ENCODE measurements around the gene PSEN1.
"Not testable (repeated sequence)": the region's sequence is repeated elsewhere in the genome, so short reads cannot be mapped to it uniquely, and the experiment has no call there.

Gene PSEN1

DNA sequence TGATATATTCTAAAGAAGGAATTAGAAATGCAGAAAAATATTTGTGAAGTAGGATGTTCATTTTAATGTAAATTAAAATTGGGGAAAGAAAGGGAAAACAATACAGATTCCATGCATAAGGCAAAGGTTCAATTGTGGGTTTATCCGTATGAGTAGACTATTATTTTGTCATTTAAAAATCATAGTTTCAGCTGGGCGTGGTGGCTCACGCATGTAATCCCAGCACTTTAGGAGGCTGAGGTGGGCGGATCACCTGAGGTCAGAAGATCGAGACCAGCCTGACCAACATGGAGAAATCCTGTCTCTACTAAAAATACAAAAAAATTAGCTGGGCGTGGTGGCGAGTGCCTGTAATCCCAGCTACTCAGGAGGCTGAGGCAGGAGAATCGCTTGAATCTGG is 44.7 kb downstream of the PSEN1 start:
- H4K8ac ChIP-seq (ENCODE audit: low read depth, low read length); H2AK5ac ChIP-seq (ENCODE audit: low read depth, low read length); H2BK12ac ChIP-seq (ENCODE audit: low read length); H2AFZ ChIP-seq (ENCODE audit: low read length); H2BK15ac ChIP-seq (ENCODE audit: low read length); H3K79me1 ChIP-seq (ENCODE audit: low read depth, low read length); H3K4me3 ChIP-seq (ENCODE audit: low read length in 2 of 2); H4K91ac ChIP-seq (ENCODE audit: low read depth, low read length, poor library complexity); H3K4me2 ChIP-seq (ENCODE audit: insufficient read depth, low read length, poor library complexity, severe bottlenecking); H2BK5ac ChIP-seq (ENCODE audit: low read length); H2BK120ac ChIP-seq (ENCODE audit: low read depth, low read length); H3K23ac ChIP-seq (ENCODE audit: low read depth, low read length, poor library complexity); H3K14ac ChIP-seq (ENCODE audit: low read length); H3K27ac ChIP-seq (replicated peaks; ENCODE audit: low read length); H3K18ac ChIP-seq (ENCODE audit: low read length); H3K9me3 ChIP-seq (replicated peaks in 1 of 2; ENCODE audit: control insufficient read depth in 2 of 2, insufficient read depth in 1 of 2, low read depth in 1 of 2, low read length in 2 of 2); H3K4me1 ChIP-seq (ENCODE audit: control insufficient read depth in 2 of 2, insufficient read depth in 1 of 2, low read depth in 1 of 2, low read length in 2 of 2); DNase-seq (ENCODE audit: low spot score); H3K27me3 ChIP-seq (ENCODE audit: control insufficient read depth in 3 of 3, insufficient read depth in 3 of 3, low read depth in 1 of 3, low read length in 3 of 3); H3K9ac ChIP-seq (ENCODE audit: low read depth, low read length, poor library complexity); H3K4ac ChIP-seq (ENCODE audit: low read length): not testable (repeated sequence)
- WGBS, 2 donors (ENCODE audit: extremely low coverage in 2 of 2, insufficient read length in 2 of 2, insufficient replicate concordance in 1 of 2): no CpG with 5 or more reads among the region's 8 CpGs
- peaks cover 5 to 72% of the 10 kb centered on the region in 2 donors for H3K36me3 ChIP-seq (replicated peaks in 1 of 2; ENCODE audit: control insufficient read depth in 2 of 2, insufficient read depth in 2 of 2, low read length in 2 of 2)

DNA sequence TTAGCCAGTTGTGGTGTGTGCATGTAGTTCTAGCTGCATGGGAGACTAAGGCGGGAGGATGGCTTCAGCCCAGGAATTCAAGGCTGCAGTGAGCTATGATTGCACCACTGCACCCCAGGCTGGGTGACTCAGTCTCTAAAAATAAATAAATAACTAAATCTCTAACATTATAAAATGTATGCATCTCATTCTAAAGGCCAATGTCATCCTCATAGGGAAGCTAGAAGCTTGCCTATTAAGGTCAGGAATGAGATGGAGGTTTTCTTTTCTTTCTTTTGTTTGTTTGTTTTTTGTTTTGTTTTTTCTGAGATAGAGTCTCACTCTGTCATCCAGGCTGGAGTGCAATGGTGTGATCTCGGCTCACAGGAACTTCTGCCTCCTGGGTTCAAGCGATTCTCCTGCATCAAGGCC is 52.2 kb downstream of the PSEN1 start:
- DNase-seq (ENCODE audit: low spot score): no peak
- H3K27ac ChIP-seq (replicated peaks; ENCODE audit: low read length): no peak overlapping the region
- no peak overlapping the region for H3K4me2 ChIP-seq (ENCODE audit: insufficient read depth, low read length, poor library complexity, severe bottlenecking)
- no peak overlapping the region for H3K4ac ChIP-seq (ENCODE audit: low read length)
- no peaks in the 10 kb centered on the region for H3K27me3 ChIP-seq (ENCODE audit: control insufficient read depth in 3 of 3, insufficient read depth in 3 of 3, low read depth in 1 of 3, low read length in 3 of 3)
- H2AK5ac ChIP-seq (ENCODE audit: low read depth, low read length): no peak overlapping the region
- no peak overlapping the region for H2BK12ac ChIP-seq (ENCODE audit: low read length)
- no peak overlapping the region for H2BK120ac ChIP-seq (ENCODE audit: low read depth, low read length)
- no peak overlapping the region for H2BK5ac ChIP-seq (ENCODE audit: low read length)
- no peak overlapping the region for H4K91ac ChIP-seq (ENCODE audit: low read depth, low read length, poor library complexity)
- no peaks in the 10 kb centered on the region for H3K4me1 ChIP-seq (ENCODE audit: control insufficient read depth in 2 of 2, insufficient read depth in 1 of 2, low read depth in 1 of 2, low read length in 2 of 2)
- no peak overlapping the region for H4K8ac ChIP-seq (ENCODE audit: low read depth, low read length)
- H3K36me3 ChIP-seq (replicated peaks in 1 of 2; ENCODE audit: control insufficient read depth in 2 of 2, insufficient read depth in 2 of 2, low read length in 2 of 2): peaks cover 6 to 76% of the 10 kb centered on the region in 2 donors
- WGBS, 2 donors (ENCODE audit: extremely low coverage in 2 of 2, insufficient read length in 2 of 2, insufficient replicate concordance in 1 of 2): no CpG with 5 or more reads among the region's 3 CpGs
- no peaks in the 10 kb centered on the region for H3K9me3 ChIP-seq (replicated peaks in 1 of 2; ENCODE audit: control insufficient read depth in 2 of 2, insufficient read depth in 1 of 2, low read depth in 1 of 2, low read length in 2 of 2)
- H3K9ac ChIP-seq (ENCODE audit: low read depth, low read length, poor library complexity): no peak overlapping the region
- no peaks in the 10 kb centered on the region for H3K79me1 ChIP-seq (ENCODE audit: low read depth, low read length)
- no peak overlapping the region for H2AFZ ChIP-seq (ENCODE audit: low read length)
- H2BK15ac ChIP-seq (ENCODE audit: low read length): no peak overlapping the region
- H3K18ac ChIP-seq (ENCODE audit: low read length): no peak overlapping the region
- no peak overlapping the region for H3K23ac ChIP-seq (ENCODE audit: low read depth, low read length, poor library complexity)
- no peak overlapping the region for H3K14ac ChIP-seq (ENCODE audit: low read length)
- H3K4me3 ChIP-seq (ENCODE audit: low read length in 2 of 2): no peak overlapping the region

DNA sequence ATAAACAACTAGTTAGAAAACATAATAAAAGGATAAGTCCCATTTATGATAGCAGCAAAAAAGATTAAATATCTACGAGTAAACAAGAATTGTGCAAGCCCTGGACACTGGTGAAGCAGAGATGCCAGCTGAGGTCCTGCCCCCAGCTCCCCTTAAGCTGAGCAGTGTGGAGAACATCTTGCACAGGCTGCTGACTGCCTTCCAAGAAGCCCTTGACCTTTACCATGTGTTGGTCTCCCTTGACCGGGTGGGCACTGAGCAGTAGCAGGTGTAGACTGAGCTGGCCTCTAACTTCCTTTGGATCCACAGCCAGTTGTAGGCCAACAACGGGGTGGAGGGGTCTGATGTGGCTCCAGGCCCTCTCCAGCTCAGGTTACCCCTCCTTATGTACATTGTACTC is 53.3 kb downstream of the PSEN1 start:
- Histone ChIP-seq H2AK5ac (ENCODE audit: low read depth, low read length) (no peak overlapping the region), H3K4me3 (ENCODE audit: low read length in 2 of 2) (peak overlapping the region in 1 of 2 donors; percentile 19), H3K27ac (replicated peaks; ENCODE audit: low read length) (no peak overlapping the region), H4K91ac (ENCODE audit: low read depth, low read length, poor library complexity) (no peak overlapping the region), H3K36me3 (replicated peaks in 1 of 2; ENCODE audit: control insufficient read depth in 2 of 2, insufficient read depth in 2 of 2, low read length in 2 of 2) (peaks cover 8 to 86% of the 10 kb centered on the region in 2 donors), H2BK15ac (ENCODE audit: low read length) (no peak overlapping the region), H3K9ac (ENCODE audit: low read depth, low read length, poor library complexity) (no peak overlapping the region), H3K4ac (ENCODE audit: low read length) (no peak overlapping the region), H4K8ac (ENCODE audit: low read depth, low read length) (no peak overlapping the region), H2BK5ac (ENCODE audit: low read length) (no peak overlapping the region), H3K79me1 (ENCODE audit: low read depth, low read length) (no peaks in the 10 kb centered on the region), H3K9me3 (replicated peaks in 1 of 2; ENCODE audit: control insufficient read depth in 2 of 2, insufficient read depth in 1 of 2, low read depth in 1 of 2, low read length in 2 of 2) (no peaks in the 10 kb centered on the region), H3K27me3 (ENCODE audit: control insufficient read depth in 3 of 3, insufficient read depth in 3 of 3, low read depth in 1 of 3, low read length in 3 of 3) (no peaks in the 10 kb centered on the region), H3K4me2 (ENCODE audit: insufficient read depth, low read length, poor library complexity, severe bottlenecking) (no peak overlapping the region), H3K4me1 (ENCODE audit: control insufficient read depth in 2 of 2, insufficient read depth in 1 of 2, low read depth in 1 of 2, low read length in 2 of 2) (no peaks in the 10 kb centered on the region), H2BK12ac (ENCODE audit: low read length) (no peak overlapping the region), H3K14ac (ENCODE audit: low read length) (no peak overlapping the region), H2BK120ac (ENCODE audit: low read depth, low read length) (no peak overlapping the region), H3K23ac (ENCODE audit: low read depth, low read length, poor library complexity) (peak overlapping the region; percentile 73), H3K18ac (ENCODE audit: low read length) (no peak overlapping the region), H2AFZ (ENCODE audit: low read length) (no peak overlapping the region)
- DNase-seq (ENCODE audit: low spot score): no peak
- no CpG with 5 or more reads among the region's 3 CpGs for WGBS, 2 donors (ENCODE audit: extremely low coverage in 2 of 2, insufficient read length in 2 of 2, insufficient replicate concordance in 1 of 2)

DNA sequence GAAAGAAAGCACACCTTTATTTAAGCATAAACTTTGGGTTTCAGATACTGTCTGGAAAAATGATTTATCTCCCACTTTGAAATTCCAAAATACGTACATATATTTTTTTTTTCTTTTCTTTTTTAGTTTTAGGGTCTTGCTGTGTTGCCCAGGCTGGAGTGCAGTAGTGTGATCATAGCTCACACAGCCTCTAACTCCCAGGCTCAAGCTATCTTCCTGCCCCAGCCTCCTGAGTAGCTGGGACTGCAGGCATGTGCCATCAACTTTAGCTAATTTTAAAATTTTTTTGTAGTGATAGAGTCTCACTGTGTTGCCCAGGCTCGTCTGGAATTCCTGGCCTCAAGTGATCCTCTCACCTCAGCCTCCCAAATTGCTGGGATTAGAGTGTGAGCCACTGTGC is 55.1 kb downstream of the PSEN1 start:
- Histone ChIP-seq H3K4me3 (ENCODE audit: low read length in 2 of 2) (no peak overlapping the region), H2BK5ac (ENCODE audit: low read length) (no peak overlapping the region), H2BK120ac (ENCODE audit: low read depth, low read length) (no peak overlapping the region), H3K79me1 (ENCODE audit: low read depth, low read length) (no peaks in the 10 kb centered on the region), H3K4ac (ENCODE audit: low read length) (no peak overlapping the region), H2AK5ac (ENCODE audit: low read depth, low read length) (no peak overlapping the region), H3K18ac (ENCODE audit: low read length) (no peak overlapping the region), H3K36me3 (replicated peaks in 1 of 2; ENCODE audit: control insufficient read depth in 2 of 2, insufficient read depth in 2 of 2, low read length in 2 of 2) (peaks cover 8 to 97% of the 10 kb centered on the region in 2 donors), H3K14ac (ENCODE audit: low read length) (no peak overlapping the region), H3K23ac (ENCODE audit: low read depth, low read length, poor library complexity) (no peak overlapping the region), H2AFZ (ENCODE audit: low read length) (no peak overlapping the region), H2BK12ac (ENCODE audit: low read length) (no peak overlapping the region), H3K27ac (replicated peaks; ENCODE audit: low read length) (no peak overlapping the region), H3K27me3 (ENCODE audit: control insufficient read depth in 3 of 3, insufficient read depth in 3 of 3, low read depth in 1 of 3, low read length in 3 of 3) (no peaks in the 10 kb centered on the region), H4K91ac (ENCODE audit: low read depth, low read length, poor library complexity) (no peak overlapping the region), H3K9me3 (replicated peaks in 1 of 2; ENCODE audit: control insufficient read depth in 2 of 2, insufficient read depth in 1 of 2, low read depth in 1 of 2, low read length in 2 of 2) (no peaks in the 10 kb centered on the region), H3K4me1 (ENCODE audit: control insufficient read depth in 2 of 2, insufficient read depth in 1 of 2, low read depth in 1 of 2, low read length in 2 of 2) (no peaks in the 10 kb centered on the region), H2BK15ac (ENCODE audit: low read length) (no peak overlapping the region), H4K8ac (ENCODE audit: low read depth, low read length) (no peak overlapping the region), H3K4me2 (ENCODE audit: insufficient read depth, low read length, poor library complexity, severe bottlenecking) (no peak overlapping the region), H3K9ac (ENCODE audit: low read depth, low read length, poor library complexity) (no peak overlapping the region)
- DNase-seq (ENCODE audit: low spot score): no peak
- WGBS, 2 donors (ENCODE audit: extremely low coverage in 2 of 2, insufficient read length in 2 of 2, insufficient replicate concordance in 1 of 2): no CpG with 5 or more reads among the region's 2 CpGs
